HG02642 (cell line): ENCODE measurements around the gene OR4A5.
"Not testable (repeated sequence)": the region's sequence is repeated elsewhere in the genome, so short reads cannot be mapped to it uniquely, and the experiment has no call there.

Experiments used
- ATAC-seq: cut with Tn5 transposase; IDR thresholded peaks from one replicate; pipeline ENCODE4 v1.9.1; 2021; ENCODE audit warnings: mild to moderate bottlenecking; ENCODE audit not compliant: unreplicated experiment, poor library complexity

The OR4A5 gene

GRCh38 chr11:54706532-54706931 is at the start of gene OR4A5:
Gene OR4A5, plus strand, starts transcription at chr11:54706832. Its CDS starts 53 bp downstream, at chr11:54706885.
- not testable (repeated sequence) for ATAC-seq

- ATAC-seq: not testable (repeated sequence)
Observed at GRCh38 chr11:54720094-54720493, 13.5 kb downstream of the OR4A5 start.
